Frontal cortex (tissue), 4 donors: ENCODE results near the gene RPH3AL. TPM values are rescaled to one million over a fixed set of nuclear protein-coding genes. Genes with fewer than 3 reads are reported as not detected.
"Not testable (repeated sequence)": the region's sequence is repeated elsewhere in the genome, so short reads cannot be mapped to it uniquely, and the experiment has no call there.

Source experiments
- DNase-seq, 2 donors: peaks; one replicate each; pipeline ENCODE4 v3.0.0; 2012; ENCODE audit warnings: low spot score in 2 of 2
- FAIRE-seq: peaks from 2 replicates; lab custom pipeline; 2012; peaks lifted over from hg19 to GRCh38; lab: Jason Lieb, UNC
- total RNA-seq: library from RNA; depleted of rRNA; stranded (reverse); fragments of >200 nt; gene quantifications from one replicate; pipeline ENCODE4 v1.2.3, GENCODE V29; 2014
- donor health status: control.
- donor health status: control.
- donor health status: control.

Gene RPH3AL
- total RNA-seq, 1 donor from 2014 or later: 3.3 TPM

DNA sequence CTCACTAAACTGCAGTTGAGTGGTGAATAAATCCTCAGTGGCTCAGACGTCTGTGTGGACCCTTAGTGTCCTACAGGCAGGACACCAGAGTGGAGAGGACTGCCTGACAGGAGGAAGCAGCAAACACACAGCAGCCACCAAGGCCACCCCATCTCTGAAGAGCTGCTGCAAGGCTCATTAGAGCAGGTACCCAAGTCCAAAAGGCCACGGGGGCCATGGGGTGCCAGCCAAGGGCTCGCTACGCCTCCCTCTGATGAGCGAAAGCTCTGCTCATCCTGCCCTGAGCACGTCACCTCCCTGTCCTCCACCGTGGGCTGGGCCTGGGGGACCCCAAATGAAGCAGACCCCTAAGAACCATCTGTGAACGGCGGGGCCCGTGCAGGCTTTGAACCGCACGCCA lies 101.1 kb downstream of the RPH3AL start:
- DNase-seq (no peak), FAIRE-seq (no peak)

DNA sequence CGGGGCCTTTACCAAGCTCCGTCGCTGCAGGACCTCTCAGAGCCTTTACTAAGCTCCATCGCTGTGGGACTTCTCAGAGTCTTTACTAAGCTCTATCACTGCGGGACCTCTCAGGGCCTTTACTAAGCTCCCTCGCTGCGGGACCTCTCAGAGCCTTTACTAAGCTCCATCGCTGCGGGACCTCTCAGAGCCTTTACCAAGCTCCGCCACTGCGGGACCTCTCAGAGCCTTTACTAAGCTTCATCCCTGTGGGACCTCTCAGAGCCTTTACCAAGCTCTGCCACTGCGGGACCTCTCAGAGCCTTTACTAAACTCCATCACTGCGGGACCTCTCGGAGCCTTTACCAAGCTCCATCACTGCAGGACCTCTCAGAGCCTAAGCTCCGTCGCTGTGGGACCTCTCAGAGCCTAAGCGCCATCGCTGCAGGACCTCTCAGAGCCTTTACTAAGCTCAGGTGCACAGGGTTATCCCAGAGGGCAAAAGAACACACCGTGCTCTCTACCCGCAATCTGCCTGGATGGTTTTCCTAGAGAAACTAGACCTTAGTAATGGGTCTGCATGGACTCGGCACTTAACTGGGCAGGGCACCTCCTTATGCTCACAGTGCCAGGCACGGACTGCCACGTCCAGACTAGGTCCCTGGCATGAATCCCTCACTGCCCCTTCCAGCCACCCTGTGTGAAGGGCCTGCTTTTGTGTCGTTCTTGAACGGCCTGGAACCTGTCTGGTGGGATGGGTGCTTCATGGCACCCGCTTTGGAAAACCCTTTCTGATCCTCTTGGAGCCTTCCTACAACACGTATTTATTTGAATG lies 101.9 kb downstream of the RPH3AL start:
- FAIRE-seq (no peak), DNase-seq (no peak)

DNA sequence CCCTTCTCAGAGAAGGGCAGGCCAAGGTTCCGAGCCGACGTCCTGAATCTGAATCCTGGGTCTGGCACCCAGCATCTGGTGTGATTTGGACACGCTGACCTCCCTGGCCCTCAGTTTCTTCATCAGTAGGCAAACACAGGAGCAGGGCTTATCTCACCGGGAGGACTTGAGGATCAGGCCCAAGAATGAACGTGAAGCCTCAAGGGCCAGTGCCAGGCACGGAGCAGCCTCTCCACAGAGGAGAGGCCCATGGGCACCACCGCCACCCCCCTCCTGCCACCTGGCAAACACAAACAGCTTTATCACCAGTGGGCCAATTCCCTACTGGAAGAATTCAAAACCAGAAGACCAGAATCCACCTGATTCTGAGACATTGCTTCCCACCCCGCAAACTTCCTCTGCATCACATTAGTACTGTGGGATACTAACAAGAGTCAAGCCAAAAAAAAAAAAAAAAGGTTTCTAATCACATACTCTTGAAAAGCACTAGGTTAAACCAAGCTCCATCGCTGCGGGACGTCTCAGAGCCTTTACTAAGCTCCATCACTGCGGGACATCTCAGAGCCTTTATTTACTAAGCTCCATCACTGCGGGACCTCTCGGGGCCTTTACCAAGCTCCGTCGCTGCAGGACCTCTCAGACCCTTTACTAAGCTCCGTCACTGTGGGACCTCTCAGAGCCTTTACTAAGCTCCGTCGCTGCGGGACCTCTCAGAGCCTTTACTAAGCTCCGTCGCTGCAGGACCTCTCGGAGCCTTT lies 103.2 kb downstream of the RPH3AL start:
- no peak for DNase-seq
- no peak for FAIRE-seq

DNA sequence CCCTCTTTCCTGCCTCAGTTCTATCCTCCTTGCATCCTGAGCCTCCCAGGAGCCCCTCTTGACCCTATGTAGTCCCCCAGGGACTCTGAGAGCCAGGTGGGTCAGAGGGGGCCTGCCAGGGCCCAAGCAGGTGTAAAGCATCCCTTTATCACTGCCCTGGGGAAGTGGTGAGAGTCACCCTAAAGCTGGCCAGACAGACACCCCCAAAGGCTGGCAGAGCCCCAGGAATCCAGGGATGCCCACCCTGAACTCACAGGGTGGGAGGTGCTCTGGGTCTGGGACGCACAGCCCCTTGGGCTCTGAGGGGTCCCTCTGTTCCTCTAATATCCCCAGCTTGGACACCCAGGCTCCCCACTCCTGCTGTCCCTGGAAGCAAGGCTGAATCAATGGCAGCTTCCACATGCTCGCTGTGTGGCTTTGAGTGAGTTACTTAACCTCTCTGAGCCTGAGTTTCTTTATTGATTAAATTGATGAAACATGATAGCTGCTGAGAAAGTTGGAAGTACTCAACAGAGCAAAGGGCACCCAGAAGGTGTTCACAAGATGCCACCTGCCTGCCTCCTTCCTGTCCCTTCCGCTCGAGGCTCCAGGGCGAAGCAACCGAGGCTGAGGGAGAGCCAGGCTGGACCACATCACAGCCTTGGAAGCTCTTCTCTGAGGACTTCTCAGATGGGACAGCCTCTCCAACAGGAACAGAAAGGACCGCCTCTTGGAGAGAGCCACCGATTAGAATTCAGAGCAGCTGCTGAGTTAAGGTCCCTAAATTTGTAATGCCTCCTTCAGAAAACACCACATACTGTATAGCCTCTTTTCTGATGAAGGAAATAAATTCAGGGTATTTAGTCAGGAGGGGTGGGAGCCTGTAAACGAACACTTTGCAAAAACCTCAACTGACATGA lies 104.0 kb downstream of the RPH3AL start:
- no peak for DNase-seq
- FAIRE-seq: no peak

DNA sequence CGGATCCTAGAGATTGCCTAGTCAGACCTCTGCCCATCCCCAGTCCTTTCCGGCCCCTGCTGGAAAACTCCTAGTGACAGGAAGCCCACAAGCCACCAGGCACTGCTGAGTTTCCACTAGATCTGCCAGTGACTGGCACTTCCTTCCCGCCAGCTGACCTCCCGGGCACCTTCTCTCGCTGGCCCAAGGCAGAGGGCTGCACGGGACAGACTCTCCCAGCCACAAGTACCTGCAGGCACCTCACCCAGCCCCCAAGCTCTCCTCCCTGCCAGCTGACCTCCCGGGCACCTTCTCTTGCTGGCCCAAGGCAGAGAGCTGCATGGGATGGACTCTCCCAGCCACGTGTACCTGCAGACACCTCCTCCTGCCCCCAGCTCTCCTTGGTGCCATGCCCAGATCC lies 104.8 kb downstream of the RPH3AL start:
- no peak for FAIRE-seq

DNA sequence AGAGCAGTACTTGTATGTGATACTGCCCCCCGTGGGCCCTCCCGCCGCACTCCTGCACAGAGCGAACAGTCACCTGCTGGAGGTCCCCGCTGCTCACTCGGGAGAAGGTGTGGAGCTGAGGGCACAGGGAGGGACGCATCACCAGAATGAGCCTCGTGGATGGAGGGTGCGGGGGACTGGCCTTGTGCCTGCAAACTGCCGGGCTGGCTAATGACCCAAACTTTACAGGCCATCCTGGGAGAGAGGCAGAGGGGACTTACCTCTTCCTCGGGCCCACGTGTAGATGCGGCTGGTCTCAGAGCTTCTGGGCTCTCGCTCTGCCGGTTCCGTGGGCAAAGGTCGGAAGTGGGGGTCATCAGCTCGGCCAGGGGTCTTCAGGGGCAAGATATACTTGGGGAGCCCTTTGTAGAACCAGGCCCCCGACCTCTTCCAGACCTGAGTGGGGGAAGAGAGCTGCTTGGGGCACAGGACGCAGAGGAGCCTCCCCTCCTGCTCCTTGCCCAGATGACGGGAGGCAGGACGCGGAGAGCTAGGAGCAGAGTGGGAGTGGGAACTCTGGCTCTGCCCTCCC lies 105.7 kb downstream of the RPH3AL start:
- no peak for DNase-seq
- no peak for FAIRE-seq

More for the DNA sequence above, 104.8 kb downstream of the RPH3AL start:
- DNase-seq: no peak

DNA sequence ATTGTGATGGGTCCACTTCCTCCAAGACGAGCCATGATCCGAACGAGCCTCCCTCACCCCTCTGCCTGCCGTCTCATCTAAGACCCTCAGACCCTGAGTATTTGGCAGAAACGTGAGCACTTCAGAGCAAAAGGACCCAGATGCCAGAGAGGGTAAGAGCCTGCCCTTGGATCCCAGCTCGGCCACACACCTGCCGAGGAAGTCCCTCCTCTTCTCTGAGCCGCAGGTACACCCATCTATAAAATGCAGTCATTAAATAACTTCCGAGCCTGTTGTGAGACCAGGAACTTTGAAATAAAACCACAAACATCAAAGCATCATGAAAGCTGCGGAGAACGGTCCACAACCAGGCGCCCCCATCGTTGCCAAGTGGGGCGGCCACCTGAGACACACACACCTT lies 106.4 kb downstream of the RPH3AL start:
- no peak for DNase-seq
- no peak for FAIRE-seq

DNA sequence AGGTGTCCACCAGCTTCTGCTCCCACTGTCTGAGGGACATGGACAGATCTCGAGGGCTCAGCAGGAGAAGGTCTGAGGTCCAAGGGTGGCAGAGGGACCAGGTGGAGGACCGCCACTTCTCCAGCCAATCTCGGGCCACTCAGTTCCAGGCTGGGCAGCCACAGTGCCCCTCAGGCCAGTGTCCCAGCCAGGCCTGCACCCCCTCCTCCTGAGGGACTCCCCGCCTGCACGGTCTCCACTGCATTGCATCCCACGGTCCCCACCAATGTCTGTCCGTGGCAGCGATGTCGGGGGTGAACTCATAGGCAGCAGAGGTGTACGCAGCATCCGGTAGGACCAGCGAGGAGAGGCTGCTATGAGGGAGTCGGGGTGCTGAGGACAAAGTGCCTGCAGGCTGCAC lies 107.0 kb downstream of the RPH3AL start:
- FAIRE-seq (no peak), DNase-seq (no peak)

DNA sequence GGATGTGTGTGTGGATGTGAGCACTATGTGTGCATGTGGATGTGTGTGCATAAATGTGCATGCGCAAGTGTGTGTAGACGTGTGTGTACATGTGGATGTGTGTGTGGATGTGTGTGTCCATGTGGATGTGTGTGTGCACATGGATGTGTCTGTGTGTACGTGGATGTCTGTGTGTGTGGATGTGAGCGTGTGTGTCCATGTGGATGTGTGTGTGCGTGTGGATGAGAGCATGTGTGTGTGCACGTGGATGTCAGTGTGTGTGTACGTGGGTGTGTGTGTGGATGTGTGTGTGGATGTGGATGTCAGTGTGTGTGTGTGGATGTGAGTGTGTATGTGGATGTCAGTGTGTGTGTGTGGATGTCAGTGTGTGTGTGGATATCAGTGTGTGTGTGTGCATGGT lies 107.6 kb downstream of the RPH3AL start:
- FAIRE-seq: no peak

DNA sequence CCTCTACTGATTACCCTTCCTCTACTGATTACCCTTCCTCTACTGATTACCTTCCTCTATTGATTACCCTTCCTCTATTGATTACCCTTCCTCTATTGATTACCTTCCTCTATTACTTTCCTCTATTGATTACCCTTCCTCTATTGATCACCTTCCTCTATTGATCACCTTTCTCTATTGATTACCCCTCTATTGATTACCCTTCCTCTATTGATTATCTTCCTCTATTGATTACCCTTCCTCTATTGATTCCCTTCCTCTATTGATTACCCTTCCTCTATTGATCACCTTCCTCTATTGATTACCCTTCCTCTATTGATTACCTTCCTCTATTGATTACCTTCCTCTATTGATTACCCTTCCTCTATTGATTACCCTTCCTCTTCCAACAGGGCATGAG lies 108.7 kb downstream of the RPH3AL start:
- DNase-seq, FAIRE-seq: not testable (repeated sequence)

More for the DNA sequence above, 107.6 kb downstream of the RPH3AL start:
- DNase-seq: no peak

DNA sequence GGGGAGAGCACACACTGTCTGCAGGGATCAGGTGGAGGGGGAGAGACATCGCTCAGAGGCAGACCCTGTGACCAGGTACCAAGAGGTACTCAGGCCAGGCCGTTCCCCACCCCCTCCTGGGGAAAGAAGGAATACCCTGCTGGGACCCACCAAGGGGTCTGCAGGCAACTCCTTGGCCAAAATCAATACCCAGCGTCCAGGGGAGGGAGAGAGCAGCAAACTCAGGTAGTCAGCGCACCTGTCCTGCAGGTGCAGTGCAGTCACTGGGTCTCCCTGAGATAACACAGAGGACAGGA lies 113.7 kb downstream of the RPH3AL start:
- FAIRE-seq (no peak), DNase-seq (no peak)

DNA sequence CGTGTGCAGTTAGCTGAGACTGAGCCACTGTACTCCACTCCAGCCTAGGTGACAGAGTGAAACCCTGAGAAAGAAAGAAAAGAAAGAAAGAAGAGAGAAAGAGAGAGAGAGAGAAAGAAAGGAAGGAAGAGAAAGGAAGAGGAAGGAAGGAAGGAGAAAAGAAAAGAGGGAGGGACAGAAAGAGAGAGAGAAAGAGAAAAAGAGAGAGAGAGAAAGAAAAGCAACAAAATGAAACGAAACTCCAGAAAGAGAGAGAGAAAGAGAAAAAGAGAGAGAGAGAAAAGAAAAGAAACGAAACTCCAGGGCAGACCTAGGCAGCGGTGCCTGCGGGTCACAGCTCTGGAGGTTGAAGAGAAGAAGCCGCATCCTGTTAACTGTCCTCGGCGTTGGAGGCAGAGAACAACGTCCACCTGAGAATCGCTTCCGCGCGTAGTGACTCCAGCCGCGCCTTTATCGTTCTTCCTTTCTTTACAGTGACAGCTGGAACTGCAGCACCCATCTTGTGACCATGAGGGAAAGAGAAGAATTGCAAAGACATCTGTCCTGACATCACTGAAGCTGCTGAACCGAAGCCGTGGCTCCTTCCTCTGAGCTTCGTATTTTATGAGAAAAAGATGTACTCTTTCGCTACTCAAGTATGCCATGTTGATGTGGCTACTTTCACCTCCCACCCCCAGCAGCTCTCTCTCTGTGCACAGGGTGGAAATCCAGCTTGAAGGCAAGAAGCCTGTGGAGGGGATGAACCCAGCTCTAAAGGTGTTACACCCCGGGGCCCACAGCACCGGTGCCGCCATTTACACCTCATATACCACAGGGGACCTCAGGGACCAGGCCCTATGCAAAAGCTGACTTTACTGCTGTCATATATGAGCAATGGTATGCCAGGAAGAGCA lies 114.3 kb downstream of the RPH3AL start:
- DNase-seq (no peak), FAIRE-seq (no peak)

DNA sequence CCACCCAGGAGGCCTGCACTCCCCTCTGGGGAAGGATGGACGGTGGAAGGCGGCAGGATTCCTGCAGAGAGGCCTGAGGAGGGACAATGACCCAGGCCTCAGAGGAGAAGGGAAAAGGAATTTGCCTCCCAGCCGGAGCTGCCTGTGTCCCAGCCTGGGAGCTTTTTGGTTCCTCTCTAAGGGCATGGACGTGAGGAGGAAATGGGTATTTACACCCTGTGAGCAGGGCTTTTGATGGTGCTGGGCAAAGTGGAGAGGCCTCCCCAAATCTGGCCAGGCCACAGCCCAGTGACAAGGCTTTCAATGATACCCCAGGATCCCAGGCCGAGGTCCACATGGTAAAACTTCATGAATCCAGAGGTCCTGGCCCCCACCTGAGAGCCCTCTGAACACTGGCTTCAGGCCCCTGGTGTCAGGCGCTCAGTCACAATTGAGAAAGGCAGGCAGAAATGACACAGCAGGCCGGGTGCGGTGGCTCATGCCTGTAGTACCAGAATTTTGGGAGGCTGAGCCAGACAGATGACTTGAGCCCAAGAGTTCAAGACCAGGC lies 115.1 kb downstream of the RPH3AL start:
- FAIRE-seq: no peak
- DNase-seq: no peak

DNA sequence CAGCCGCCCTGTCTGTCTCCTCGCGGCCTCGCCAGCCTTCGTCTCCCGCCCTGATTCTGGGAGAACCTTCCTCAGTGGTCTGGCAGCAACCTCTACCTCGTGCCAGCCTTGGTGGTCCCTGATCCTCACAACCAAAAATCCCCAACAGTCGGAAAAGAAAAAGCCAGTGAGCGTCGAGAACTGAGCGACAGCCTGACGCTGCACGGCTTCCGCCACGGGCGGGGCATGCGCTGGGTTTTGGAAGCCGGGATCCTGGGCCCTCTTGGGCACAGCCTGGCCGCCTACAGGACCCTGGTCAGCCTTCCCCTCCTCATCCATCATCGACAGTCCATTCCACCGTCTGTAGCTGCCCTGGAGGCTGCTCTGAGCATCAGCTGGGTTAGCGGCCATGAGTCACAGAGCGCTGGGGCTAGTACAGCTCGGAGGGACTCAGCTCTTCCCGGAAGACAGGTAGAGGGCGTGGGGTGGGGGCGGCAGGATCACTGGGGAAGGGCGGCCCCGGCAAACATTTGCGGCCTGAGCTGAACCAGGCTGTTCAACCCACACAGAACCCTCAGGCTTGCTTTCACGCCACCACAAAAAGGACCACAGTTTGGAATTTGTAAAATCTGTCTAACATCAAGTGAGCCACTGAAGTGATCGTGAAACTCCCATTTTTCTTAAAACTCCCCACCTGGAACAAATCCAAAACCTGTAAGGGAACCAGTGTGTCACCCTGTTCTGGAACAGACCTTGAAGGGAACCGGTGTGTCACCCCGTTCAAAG lies 115.8 kb downstream of the RPH3AL start:
- DNase-seq (no peak), FAIRE-seq (no peak)

DNA sequence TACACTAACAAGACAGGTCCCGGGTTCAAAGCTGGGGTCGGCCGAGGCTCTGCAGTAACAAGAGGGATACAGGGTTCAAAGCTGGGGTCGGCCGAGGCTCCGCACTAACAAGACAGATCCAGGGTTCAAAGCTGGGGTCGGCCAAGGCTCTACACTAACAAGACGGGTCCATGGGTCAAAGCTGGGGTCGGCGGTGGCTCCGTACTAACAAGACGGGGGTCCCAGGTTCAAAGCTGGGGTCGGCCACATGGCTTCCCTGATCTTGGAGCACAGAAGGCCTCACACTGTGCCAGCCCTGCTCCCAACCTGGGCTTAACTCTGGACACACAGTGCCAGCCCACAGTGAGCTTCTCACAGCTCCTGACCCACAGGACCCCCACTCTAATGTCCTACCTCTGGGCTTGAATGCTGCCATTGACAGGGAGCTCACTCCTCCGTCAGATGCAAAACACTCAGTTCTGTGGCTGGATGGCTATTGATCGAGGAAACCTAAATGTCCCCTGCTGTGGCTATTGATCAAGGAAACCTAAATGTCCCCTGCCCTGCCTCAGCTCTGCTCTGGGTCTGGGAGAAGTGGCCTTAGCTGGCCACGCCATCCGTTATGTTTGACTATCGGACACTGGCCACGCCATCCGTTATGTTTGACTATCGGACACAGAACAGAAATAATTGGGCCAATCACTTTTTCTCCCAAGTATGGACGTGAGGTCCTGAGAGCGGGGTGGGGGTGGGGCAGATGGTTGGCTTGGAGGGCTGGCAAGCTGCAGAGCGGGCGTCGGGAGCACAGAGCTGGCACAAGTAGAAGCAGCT lies 116.6 kb downstream of the RPH3AL start:
- FAIRE-seq (no peak), DNase-seq (no peak)

DNA sequence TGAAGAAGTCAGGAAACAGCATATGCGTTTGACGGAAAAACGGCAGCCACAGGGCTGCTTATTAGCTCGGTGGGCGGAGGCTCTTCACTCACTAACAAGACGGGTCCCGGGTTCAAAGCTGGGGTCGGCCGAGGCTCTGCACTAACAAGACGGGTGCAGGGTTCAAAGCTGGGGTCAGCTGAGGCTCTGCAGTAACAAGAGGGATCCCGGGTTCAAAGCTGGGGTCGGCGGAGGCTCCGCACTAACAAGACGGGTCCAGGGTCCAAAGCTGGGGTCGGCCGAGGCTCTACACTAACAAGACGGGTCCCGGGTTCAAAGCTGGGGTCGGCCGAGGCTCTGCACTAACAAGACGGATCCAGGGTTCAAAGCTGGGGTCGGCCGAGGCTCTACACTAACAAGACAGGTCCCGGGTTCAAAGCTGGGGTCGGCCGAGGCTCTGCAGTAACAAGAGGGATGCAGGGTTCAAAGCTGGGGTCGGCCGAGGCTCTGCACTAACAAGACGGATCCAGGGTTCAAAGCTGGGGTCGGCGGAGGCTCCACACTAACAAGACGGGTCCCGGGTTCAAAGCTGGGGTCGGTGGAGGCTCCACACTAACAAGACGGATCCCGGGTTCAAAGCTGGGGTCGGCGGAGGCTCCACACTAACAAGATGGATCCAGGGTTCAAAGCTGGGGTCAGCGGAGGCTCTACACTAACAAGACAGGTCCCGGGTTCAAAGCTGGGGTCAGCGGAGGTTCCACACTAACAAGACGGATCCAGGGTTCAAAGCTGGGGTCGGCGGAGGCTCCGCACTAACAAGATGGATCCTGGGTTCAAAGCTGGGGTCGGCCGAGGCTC lies 117.4 kb downstream of the RPH3AL start:
- not testable (repeated sequence) for FAIRE-seq, DNase-seq
